Upper lobe of left lung (tissue), 6 donors: ENCODE data around the gene POGK. TPM values are rescaled to one million over a fixed set of nuclear protein-coding genes. Genes with fewer than 3 reads are reported as not detected.

ENCODE experiments used
- ATAC-seq, 2 donors: fragments of 200-7000 bp; cut with Tn5 transposase; one replicate each; pipeline ENCODE4 v1.9.1; 2022; ENCODE audit warnings: mild to moderate bottlenecking in 2 of 2, moderate library complexity in 2 of 2; ENCODE audit not compliant: low FRiP score in 2 of 2
- DNase-seq, 2 donors: peaks; one replicate each; pipeline ENCODE4 v3.0.0-alpha.2; 2019 to 2020
- H3K27ac ChIP-seq, 4 donors: fragments of 200-600 bp; sonication (generic); one replicate each; pipeline ENCODE4 v1.5.1; 2016 to 2019
- H3K27me3 ChIP-seq, 4 donors: fragments of 200-600 bp; sonication (generic); one replicate each; pipeline ENCODE4 v1.5.1; 2017 to 2019
- H3K36me3 ChIP-seq, 4 donors: fragments of 200-600 bp; sonication (generic); one replicate each; pipeline ENCODE4 v1.5.1; 2016 to 2019
- H3K4me1 ChIP-seq, 4 donors: fragments of 200-600 bp; sonication (generic); one replicate each; pipeline ENCODE4 v1.5.1; 2018 to 2019
- H3K4me3 ChIP-seq, 4 donors: fragments of 200-600 bp; sonication (generic); one replicate each; pipeline ENCODE4 v1.5.1; 2017 to 2019; ENCODE audit warnings: mild to moderate bottlenecking in 2 of 4, moderate library complexity in 1 of 4
- H3K9me3 ChIP-seq, 4 donors: fragments of 200-600 bp; sonication (generic); one replicate each; pipeline ENCODE4 v1.5.1; 2018 to 2019
- CTCF ChIP-seq, 6 experiments: fragments of 450-650 bp in 4 of 6; fragments of 200-600 bp in 2 of 6; sonication (generic) in 2 of 6; IDR thresholded peaks; one replicate each; pipeline ENCODE4 v1.5.1; 2016 to 2019; ENCODE audit warnings: antibody characterized with exemption in 6 of 6
- EP300 ChIP-seq, 4 donors: sonication (generic); formaldehyde crosslinking; IDR thresholded peaks; one replicate each; pipeline ENCODE4 v1.5.1; 2017; ENCODE audit warnings: antibody characterized with exemption in 4 of 4, control low read depth in 2 of 4
- POLR2A ChIP-seq, 4 donors: fragments of 450-650 bp; IDR thresholded peaks; one replicate each; pipeline ENCODE4 v1.5.1; 2016 to 2017; ENCODE audit warnings: antibody characterized with exemption in 4 of 4, mild to moderate bottlenecking in 2 of 4
- POLR2AphosphoS5 ChIP-seq, 2 donors: sonication (generic); formaldehyde crosslinking; IDR thresholded peaks; one replicate each; pipeline ENCODE4 v1.5.1; 2017; ENCODE audit warnings: antibody characterized with exemption in 2 of 2
- WGBS, 2 donors: methylation state at CpG; one replicate each; pipeline ENCODE4 v1.1.5; 2017 to 2018; 5-methylcytosine and 5-hydroxymethylcytosine counted together
- total RNA-seq, 6 donors: library from RNA; depleted of rRNA in 4 of 6; stranded (reverse); fragments of >200 nt in 4 of 6; gene quantifications; one replicate each; pipeline versions ENCODE4 v1.1.0 to v1.2.1, GENCODE V29; 2016 to 2021
- donor health status: DM: no; HTN: no; CAD: no; lungs with moderate emphysema.
- donor health status: DM: no; HTN: yes; CAD: no; lungs with severe emphysema.

Gene POGK
- total RNA-seq, 6 donors from 2014 or later: 45.9 to 78.0 (median 67.8) TPM

- H3K4me1 ChIP-seq: peaks cover 0 to 4% (median 2%) of the 10 kb centered on the region in 4 donors
- ATAC-seq (no peak), DNase-seq (no peak)
- H3K27me3 ChIP-seq: no peaks in the 10 kb centered on the region
- H3K36me3 ChIP-seq: peaks cover 34 to 100% (median 65%) of the 10 kb centered on the region in 4 donors
- TF ChIP-seq EP300 (IDR thresholded peaks at IDR 0.05): no peak
- TF ChIP-seq CTCF (IDR thresholded peaks at IDR 0.05): no peak
- no peak for TF ChIP-seq POLR2A (IDR thresholded peaks at IDR 0.05)
- TF ChIP-seq POLR2AphosphoS5 (IDR thresholded peaks at IDR 0.05): no peak
- no peaks in the 10 kb centered on the region for H3K9me3 ChIP-seq
- no peak overlapping the region for H3K27ac ChIP-seq
- H3K4me3 ChIP-seq: no peak overlapping the region
- 0% methylated on average over 1 of the region's 1 CpG for WGBS, 2 donors
Measured at GRCh38 chr1:166852918-166853317, 13.6 kb downstream of the POGK start.

- TF ChIP-seq POLR2AphosphoS5 (IDR thresholded peaks at IDR 0.05): no peak
- TF ChIP-seq POLR2A (IDR thresholded peaks at IDR 0.05): no peak
- no peak for TF ChIP-seq CTCF (IDR thresholded peaks at IDR 0.05)
- no peak for TF ChIP-seq EP300 (IDR thresholded peaks at IDR 0.05)
- no peak overlapping the region for H3K4me3 ChIP-seq
- DNase-seq (no peak), ATAC-seq (no peak)
- H3K27ac ChIP-seq: no peak overlapping the region
- no peaks in the 10 kb centered on the region for H3K27me3 ChIP-seq
- H3K4me1 ChIP-seq: peaks cover 0 to 4% (median 0%) of the 10 kb centered on the region in 4 donors
- peaks cover 25 to 98% (median 49%) of the 10 kb centered on the region in 4 donors for H3K36me3 ChIP-seq
- H3K9me3 ChIP-seq: no peaks in the 10 kb centered on the region
- 81 to 94% methylated on average over 3 of the region's 3 CpGs for WGBS, 2 donors
Measured at GRCh38 chr1:166855558-166855957, 16.3 kb downstream of the POGK start.

- Histone ChIP-seq H3K27ac (no peak overlapping the region), H3K27me3 (no peaks in the 10 kb centered on the region), H3K4me1 (peaks cover 0 to 4% (median 0%) of the 10 kb centered on the region in 4 donors), H3K4me3 (no peak overlapping the region), H3K36me3 (peaks cover 10 to 96% (median 40%) of the 10 kb centered on the region in 4 donors), H3K9me3 (no peaks in the 10 kb centered on the region)
- 87 to 96% methylated on average over 3 of the region's 3 CpGs for WGBS, 2 donors
- ATAC-seq (no peak), DNase-seq (no peak)
- TF ChIP-seq POLR2A (IDR thresholded peaks at IDR 0.05) (no peak), CTCF (IDR thresholded peaks at IDR 0.05) (no peak), EP300 (IDR thresholded peaks at IDR 0.05) (no peak), POLR2AphosphoS5 (IDR thresholded peaks at IDR 0.05) (no peak)
Measured at GRCh38 chr1:166857995-166858394, 18.7 kb downstream of the POGK start.

- H3K27me3 ChIP-seq: no peaks in the 10 kb centered on the region
- H3K36me3 ChIP-seq: peaks cover 10 to 95% (median 33%) of the 10 kb centered on the region in 4 donors
- TF ChIP-seq POLR2AphosphoS5 (IDR thresholded peaks at IDR 0.05) (no peak), POLR2A (IDR thresholded peaks at IDR 0.05) (no peak), CTCF (IDR thresholded peaks at IDR 0.05) (no peak)
- H3K4me1 ChIP-seq: no peaks in the 10 kb centered on the region
- DNase-seq: peak in 1 of 2 donors; percentile 11
- no peak overlapping the region for H3K4me3 ChIP-seq
- no peak for ATAC-seq
- no peak overlapping the region for H3K27ac ChIP-seq
- WGBS, 2 donors: 76% methylated on average over 7 of the region's 7 CpGs
- H3K9me3 ChIP-seq: no peaks in the 10 kb centered on the region
Measured at GRCh38 chr1:166858726-166859419, 19.6 kb downstream of the POGK start.

GRCh38 chr1:166859597-166859996, 20.3 kb downstream of the POGK start:
- no peak for DNase-seq
- Histone ChIP-seq H3K27ac (no peak overlapping the region), H3K4me1 (no peaks in the 10 kb centered on the region), H3K36me3 (peaks cover 10 to 95% (median 35%) of the 10 kb centered on the region in 4 donors), H3K9me3 (no peaks in the 10 kb centered on the region), H3K27me3 (no peaks in the 10 kb centered on the region), H3K4me3 (no peak overlapping the region)
- peak in 1 of 2 donors; percentile 59 for ATAC-seq
- TF ChIP-seq POLR2A (IDR thresholded peaks at IDR 0.05) (no peak), EP300 (IDR thresholded peaks at IDR 0.05) (no peak), CTCF (IDR thresholded peaks at IDR 0.05) (no peak), POLR2AphosphoS5 (IDR thresholded peaks at IDR 0.05) (no peak)
- 74 to 98% methylated on average over 4 to 5 of the region's 5 CpGs for WGBS, 2 donors
